PFSK-1 (cell line): ENCODE data around the gene RAB11FIP3.

Source experiments
- FOXP2 ChIP-seq: optimal IDR thresholded peaks from 2 replicates; pipeline ENCODE3; 2011; ENCODE audit warnings: borderline replicate concordance, control low read depth, inconsistent platforms; ENCODE audit not compliant: insufficient read depth; ENCODE audit errors: extremely low read length, extremely low read depth
- POLR2AphosphoS5 ChIP-seq: IDR thresholded peaks from 2 replicates; pipeline ENCODE4 v1.6.1; 2012; ENCODE audit warnings: low read depth, mild to moderate bottlenecking, control low read depth, low read length, moderate library complexity
- SIN3A ChIP-seq: IDR thresholded peaks from 2 replicates; pipeline ENCODE4 v1.6.1; 2012; ENCODE audit warnings: mild to moderate bottlenecking, low read length, moderate library complexity, borderline replicate concordance; ENCODE audit not compliant: insufficient read depth
- TAF1 ChIP-seq: IDR thresholded peaks from 2 replicates; pipeline ENCODE4 v1.6.1; 2012; ENCODE audit warnings: low read length, control low read depth, borderline replicate concordance; ENCODE audit not compliant: insufficient read depth
- TF ChIP-seq, protein P1 (sequence below), 2 experiments: IDR thresholded peaks; 2 replicates each; pipeline versions ENCODE4 v1.6.1 to v1.8.0; 2011 to 2012; ENCODE audit warnings: low read depth in 2 of 2, low read length in 2 of 2, control low read depth in 1 of 2, inconsistent platforms in 1 of 2, mild to moderate bottlenecking in 1 of 2, moderate library complexity in 1 of 2; ENCODE audit not compliant: insufficient read depth in 1 of 2

RAB11FIP3 gene

GRCh38 chr16:497258-497657 lies 71.8 kb downstream of the RAB11FIP3 start:
- TF ChIP-seq SIN3A (no peak), TAF1 (no peak), FOXP2 (no peak), POLR2AphosphoS5 (no peak)
- TF ChIP-seq, protein P1, sequence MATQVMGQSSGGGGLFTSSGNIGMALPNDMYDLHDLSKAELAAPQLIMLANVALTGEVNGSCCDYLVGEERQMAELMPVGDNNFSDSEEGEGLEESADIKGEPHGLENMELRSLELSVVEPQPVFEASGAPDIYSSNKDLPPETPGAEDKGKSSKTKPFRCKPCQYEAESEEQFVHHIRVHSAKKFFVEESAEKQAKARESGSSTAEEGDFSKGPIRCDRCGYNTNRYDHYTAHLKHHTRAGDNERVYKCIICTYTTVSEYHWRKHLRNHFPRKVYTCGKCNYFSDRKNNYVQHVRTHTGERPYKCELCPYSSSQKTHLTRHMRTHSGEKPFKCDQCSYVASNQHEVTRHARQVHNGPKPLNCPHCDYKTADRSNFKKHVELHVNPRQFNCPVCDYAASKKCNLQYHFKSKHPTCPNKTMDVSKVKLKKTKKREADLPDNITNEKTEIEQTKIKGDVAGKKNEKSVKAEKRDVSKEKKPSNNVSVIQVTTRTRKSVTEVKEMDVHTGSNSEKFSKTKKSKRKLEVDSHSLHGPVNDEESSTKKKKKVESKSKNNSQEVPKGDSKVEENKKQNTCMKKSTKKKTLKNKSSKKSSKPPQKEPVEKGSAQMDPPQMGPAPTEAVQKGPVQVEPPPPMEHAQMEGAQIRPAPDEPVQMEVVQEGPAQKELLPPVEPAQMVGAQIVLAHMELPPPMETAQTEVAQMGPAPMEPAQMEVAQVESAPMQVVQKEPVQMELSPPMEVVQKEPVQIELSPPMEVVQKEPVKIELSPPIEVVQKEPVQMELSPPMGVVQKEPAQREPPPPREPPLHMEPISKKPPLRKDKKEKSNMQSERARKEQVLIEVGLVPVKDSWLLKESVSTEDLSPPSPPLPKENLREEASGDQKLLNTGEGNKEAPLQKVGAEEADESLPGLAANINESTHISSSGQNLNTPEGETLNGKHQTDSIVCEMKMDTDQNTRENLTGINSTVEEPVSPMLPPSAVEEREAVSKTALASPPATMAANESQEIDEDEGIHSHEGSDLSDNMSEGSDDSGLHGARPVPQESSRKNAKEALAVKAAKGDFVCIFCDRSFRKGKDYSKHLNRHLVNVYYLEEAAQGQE (IDR thresholded peaks at IDR 0.05; ENCODE audit: insufficient read depth in 1 of 2, low read depth in 2 of 2, low read length in 2 of 2), result no peak

DNA sequence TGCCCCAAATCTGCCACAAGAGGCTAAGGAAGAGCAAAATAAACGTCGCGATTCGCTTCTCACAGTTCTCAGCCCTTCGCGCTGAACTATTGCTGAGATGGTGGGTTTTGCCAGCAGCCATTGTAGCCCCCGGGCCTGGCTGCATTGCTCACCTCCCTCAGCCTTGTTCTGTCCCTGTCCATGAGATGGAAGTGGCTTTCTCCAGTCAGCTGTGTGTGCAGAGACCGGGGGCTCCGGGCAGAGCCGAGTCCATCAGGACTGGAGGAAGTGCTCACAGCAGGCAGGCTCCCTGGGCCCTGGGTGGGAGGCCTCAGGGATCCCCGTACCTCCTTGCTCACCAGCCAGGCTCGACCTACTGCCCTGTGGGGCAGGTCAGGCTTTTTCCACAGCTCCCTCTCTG lies 74.5 kb downstream of the RAB11FIP3 start:
- TF ChIP-seq SIN3A (no peak), TAF1 (no peak), FOXP2 (no peak), POLR2AphosphoS5 (no peak)
- TF ChIP-seq, protein P1 (IDR thresholded peaks at IDR 0.05; ENCODE audit: insufficient read depth in 1 of 2, low read depth in 2 of 2, low read length in 2 of 2), result no peak

DNA sequence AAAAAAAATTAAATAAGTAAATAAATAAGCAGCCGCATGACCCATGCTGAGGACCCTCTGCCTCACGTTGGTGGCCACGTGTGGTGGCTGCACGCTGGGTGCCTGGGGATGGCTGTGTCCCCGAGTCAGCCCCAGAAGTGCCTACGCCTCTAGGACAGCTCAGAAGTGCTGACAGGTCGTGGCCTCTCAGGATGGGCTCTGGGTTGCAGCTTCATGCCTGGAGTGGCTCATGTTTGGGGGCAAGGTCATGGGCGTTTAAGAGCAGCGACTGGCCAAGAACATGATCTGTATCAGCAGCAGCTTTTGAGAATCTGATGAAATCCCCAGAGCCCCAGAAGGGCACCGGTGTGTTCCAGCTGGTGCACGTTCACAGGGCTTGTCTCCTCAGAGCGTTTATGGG lies 75.3 kb downstream of the RAB11FIP3 start:
- TF ChIP-seq POLR2AphosphoS5, result no peak
- TF ChIP-seq TAF1, result no peak

GRCh38 chr16:502179-502943 lies 76.9 kb downstream of the RAB11FIP3 start:
- TF ChIP-seq POLR2AphosphoS5 (no peak), TAF1 (no peak), FOXP2 (no peak), SIN3A (no peak)
- TF ChIP-seq, protein P1 (IDR thresholded peaks at IDR 0.05; ENCODE audit: insufficient read depth in 1 of 2, low read depth in 2 of 2, low read length in 2 of 2), result no peak

- TF ChIP-seq FOXP2, result no peak
Observed at GRCh38 chr16:503150-504071, 78.0 kb downstream of the RAB11FIP3 start.
